Endometrium (tissue), 2 donors: Measurements from ENCODE around the gene OPRD1.
A peak's percentile ranks its signal among the peaks of the same experiment; 100 is the strongest.
"Not testable (repeated sequence)": the region's sequence is repeated elsewhere in the genome, so short reads cannot be mapped to it uniquely, and the experiment has no call there.

Experiments
- FAIRE-seq: peaks from 2 replicates; lab custom pipeline; 2012; peaks lifted over from hg19 to GRCh38; lab: Jason Lieb, UNC
- donor health status: control.
- donor health status: control.

OPRD1 gene

GRCh38 chr1:28847207-28847606 lies 35.2 kb downstream of the OPRD1 start:
- not testable (repeated sequence) for FAIRE-seq

GRCh38 chr1:28848416-28848815 lies 36.4 kb downstream of the OPRD1 start:
- FAIRE-seq: no peak

GRCh38 chr1:28853093-28853742 lies 41.2 kb downstream of the OPRD1 start:
- no peak for FAIRE-seq

GRCh38 chr1:28854406-28854805 lies 42.4 kb downstream of the OPRD1 start:
- not testable (repeated sequence) for FAIRE-seq

GRCh38 chr1:28855046-28855445 lies 43.1 kb downstream of the OPRD1 start:
- no peak for FAIRE-seq

GRCh38 chr1:28855469-28855951 lies 43.5 kb downstream of the OPRD1 start:
- no peak for FAIRE-seq

- FAIRE-seq: no peak
Observed at GRCh38 chr1:28855969-28856368, 44.0 kb downstream of the OPRD1 start.

- FAIRE-seq: no peak
Observed at GRCh38 chr1:28860332-28861073, 48.5 kb downstream of the OPRD1 start.

GRCh38 chr1:28862571-28863403 lies 50.8 kb downstream of the OPRD1 start:
- no peak for FAIRE-seq

- no peak for FAIRE-seq
Observed at GRCh38 chr1:28864695-28865094, 52.7 kb downstream of the OPRD1 start.

- FAIRE-seq: no peak
Observed at GRCh38 chr1:28865997-28866650, 54.2 kb downstream of the OPRD1 start.

- no peak for FAIRE-seq
Observed at GRCh38 chr1:28867850-28868249, 55.9 kb downstream of the OPRD1 start.

- no peak for FAIRE-seq
Observed at GRCh38 chr1:28869952-28870351, 58.0 kb downstream of the OPRD1 start.

- FAIRE-seq: no peak
Observed at GRCh38 chr1:28871631-28872401, 59.8 kb downstream of the OPRD1 start.

- not testable (repeated sequence) for FAIRE-seq
Observed at GRCh38 chr1:28875134-28875533, 63.2 kb downstream of the OPRD1 start.

GRCh38 chr1:28877132-28877781 lies 65.3 kb downstream of the OPRD1 start:
- peak; percentile 18 for FAIRE-seq

- FAIRE-seq: no peak
Observed at GRCh38 chr1:28878796-28879195, 66.8 kb downstream of the OPRD1 start.

- FAIRE-seq: no peak
Observed at GRCh38 chr1:28882009-28882628, 70.1 kb downstream of the OPRD1 start.

GRCh38 chr1:28883242-28883616 lies 71.3 kb downstream of the OPRD1 start:
- no peak for FAIRE-seq

GRCh38 chr1:28885472-28885877 lies 73.5 kb downstream of the OPRD1 start:
- no peak for FAIRE-seq
